GM21390 (cell line): ENCODE results near the gene CCNY.

Experiments
- ATAC-seq: cut with Tn5 transposase; IDR thresholded peaks from one replicate; pipeline ENCODE4 v1.9.1; 2021; ENCODE audit not compliant: unreplicated experiment

CCNY gene

DNA sequence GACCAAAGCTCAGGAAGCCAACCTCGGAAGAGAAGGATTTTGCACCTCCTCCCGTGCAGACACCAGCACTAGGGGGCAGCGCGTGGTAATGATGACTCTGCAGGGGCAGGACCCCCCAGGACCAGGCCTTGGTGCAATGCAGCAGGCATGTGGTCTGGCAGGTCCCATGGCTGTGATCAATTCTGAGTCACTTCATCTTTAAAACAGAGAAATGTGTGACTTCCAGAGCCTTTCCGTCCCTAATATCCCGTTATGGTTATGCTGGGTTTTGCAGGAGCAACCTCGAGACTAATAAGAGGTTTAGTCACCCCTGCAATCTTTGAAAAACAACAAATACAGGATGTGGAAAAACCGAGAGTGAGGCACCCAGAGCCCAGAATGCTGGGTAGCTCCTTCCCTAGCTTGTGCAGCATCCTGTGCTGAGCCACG lies 238.6 kb downstream of the CCNY start:
- ATAC-seq, result no peak

DNA sequence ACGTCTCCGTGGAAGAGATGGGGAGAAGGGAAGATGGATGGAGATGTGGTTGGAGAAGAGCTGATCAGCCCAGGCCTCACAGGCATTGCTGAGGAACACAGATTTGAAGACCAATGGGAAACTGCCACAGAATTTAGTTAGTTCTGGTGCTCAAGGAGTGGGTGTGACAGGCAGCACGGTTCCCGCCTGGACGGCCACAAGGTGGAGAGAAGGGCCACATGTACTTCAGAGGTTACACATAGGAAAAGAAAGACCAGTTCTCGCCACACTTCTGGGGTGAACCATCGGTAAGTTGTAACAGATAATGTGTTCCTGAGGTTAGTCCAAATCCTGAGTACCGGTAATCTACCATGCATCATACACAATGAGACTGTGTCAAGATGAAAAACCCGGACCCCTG lies 239.3 kb downstream of the CCNY start:
- no peak for ATAC-seq

DNA sequence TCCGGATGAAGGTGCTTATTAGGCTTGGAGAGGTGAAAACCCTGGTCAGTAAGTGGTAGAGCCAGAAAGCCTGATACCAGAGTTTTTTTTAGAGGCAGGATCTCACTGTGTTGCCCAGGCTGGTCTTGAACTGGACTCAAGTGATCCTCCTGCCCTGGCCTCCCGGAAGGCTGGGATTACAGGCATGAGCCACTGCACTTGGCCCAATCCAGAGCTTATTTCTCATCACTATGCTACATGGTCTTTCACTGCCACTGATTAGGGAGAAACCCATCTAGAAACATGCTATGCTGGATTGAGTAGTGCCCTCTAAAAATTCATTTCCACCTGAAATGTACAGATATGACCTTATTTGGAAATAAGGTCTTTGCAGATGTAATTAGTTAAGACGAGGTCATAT lies 240.4 kb downstream of the CCNY start:
- no peak for ATAC-seq

DNA sequence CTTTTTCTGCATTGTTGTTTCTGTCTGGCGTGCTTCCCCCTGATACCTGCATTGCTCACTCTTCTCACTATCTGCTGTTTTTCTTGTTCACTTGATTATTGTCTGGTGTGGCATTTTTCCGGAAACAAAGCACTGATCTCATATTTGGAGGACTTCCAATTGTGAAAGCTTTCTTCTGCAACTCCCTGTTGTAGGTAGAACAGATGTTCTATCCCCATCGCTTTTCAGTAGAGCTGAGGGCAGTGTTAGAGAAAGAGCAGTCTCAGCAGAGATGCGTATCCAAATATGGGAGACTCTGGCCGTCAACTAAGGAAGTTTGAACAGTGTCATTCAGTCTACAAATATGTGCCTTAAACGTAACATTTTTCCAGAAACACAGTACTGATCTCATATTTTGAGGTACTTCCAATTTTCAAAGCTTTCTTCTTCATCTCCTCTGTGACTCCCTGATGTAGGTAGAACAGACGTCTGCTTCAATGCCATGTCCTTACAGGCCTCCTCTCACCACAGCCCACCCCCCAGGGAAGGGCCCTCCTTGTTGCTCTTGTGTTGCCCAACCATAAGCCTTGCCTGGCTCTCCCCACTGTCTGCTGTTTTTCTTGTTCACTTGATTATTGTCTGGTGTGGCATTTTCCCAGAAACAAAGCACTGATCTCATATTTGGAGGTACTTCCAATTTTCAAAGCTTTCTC lies 241.8 kb downstream of the CCNY start:
- ATAC-seq, result no peak

DNA sequence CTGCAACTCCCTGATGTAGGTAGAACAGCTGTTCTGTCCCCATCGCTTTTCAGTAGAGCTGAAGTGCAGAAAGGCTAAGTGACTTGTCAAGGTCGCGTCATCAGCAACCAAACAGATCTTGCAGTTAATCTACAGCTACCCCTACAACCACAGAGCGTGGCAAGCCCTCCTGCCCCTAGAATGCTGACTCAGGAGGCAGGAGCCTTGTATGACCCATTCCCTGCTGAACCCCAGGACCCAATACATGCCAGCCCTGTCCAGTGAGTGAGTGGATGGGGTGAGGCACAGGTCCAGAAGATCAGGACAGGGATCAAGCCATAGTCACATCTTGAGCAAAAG lies 242.3 kb downstream of the CCNY start:
- ATAC-seq, result no peak

DNA sequence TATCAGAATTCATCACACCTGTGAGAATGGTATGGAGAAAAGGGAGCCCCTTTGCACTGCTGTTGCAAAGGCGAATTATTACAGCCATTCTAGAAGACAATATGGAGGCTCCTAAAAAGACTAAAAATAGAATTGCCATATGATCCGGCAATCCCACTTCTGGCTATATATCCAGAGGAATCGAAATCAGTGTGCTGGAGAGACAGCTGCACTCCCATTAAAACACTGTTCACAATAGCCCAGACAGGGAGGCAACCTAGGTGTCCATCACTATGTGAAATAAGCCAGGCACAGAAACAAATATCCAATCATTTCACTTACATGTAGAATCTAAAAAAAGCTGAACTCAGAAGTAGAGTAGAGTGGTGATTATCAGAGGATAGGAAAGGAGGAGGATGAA lies 242.8 kb downstream of the CCNY start:
- no peak for ATAC-seq

DNA sequence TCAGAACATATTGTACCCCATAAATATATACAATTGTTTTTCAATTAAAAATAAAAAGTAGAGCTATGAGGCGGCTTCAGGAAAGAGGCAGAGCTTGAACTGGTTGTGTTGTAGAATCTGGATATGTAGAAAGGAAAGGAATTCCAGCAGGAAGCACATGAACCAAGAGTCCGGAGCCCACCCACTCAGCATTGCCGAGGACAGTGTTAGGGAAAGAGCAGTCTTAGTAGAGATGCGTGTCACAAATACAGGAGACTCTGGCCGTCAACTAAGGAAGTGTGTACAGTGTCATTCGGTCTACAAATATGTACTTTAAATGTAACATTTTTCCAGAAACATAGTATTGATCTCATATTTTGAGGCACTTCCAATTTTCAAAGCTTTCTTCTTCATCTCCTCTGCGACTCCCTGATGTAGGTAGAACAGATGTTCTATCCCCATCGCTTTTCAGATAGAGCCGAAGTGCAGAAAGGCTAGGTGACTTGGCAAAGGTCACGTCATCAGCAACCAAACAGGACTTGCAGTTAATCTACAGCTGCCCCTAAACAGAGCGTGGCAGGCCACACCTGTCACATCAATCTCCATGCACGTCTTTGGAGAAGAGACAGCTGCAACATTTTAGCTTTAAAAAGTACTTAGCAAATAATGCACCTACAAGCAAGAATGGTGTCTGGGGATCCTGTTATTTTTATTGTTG lies 243.6 kb downstream of the CCNY start:
- ATAC-seq, result no peak

DNA sequence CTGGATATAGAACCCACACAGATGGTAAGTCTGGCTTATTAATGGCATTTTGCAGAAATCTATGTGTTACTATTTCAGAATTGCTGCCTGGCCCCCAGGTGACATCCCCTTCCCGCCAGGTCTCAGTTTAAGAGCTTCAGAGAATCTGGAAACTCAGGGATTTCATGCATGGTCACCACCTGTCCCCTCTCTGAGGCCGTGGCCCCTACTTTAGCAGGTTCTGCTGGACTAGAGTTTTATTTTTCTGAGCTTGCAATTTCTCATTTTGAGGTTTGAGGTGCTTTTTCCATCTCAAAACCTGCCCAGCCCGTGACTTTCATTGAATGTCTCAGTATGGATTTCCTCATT lies 244.1 kb downstream of the CCNY start:
- no peak for ATAC-seq

DNA sequence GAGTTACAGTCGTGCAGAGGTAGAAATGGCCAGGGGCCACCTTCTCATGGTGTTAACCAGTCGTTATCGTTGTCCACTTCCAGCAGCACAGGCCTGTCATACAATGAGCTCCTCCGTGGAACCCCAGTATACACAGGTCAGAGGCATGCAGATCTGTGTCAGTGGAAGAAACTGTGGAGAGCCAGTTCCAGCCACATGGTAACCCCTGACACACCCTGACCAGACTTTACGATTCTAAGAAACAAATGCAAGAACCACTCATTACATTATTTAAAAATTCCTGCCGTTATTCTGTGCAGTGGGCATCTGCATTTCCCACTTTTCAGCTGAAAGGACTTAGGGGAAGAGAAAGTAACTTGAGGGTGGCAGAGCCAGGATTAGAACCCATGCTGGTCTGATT lies 245.3 kb downstream of the CCNY start:
- ATAC-seq, result no peak

DNA sequence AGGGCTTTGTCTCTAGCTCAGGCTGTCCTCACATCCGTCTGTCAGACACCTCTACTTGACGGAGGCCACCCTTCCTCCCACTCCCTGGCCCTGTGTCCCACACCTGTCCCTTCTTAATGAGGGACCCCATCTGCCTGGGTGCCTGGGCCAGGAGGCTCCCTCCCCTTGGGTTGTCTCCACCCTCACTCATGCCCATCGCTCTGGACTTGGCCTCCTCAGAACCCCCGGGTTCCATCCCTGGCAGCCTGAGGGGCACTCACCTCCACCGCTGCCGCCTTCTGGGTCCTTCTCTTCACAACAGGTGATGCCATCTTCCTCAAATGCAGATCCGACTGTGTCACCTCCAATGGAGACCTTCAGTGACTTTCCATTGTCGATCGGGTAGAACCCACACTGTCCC lies 248.6 kb downstream of the CCNY start:
- no peak for ATAC-seq

DNA sequence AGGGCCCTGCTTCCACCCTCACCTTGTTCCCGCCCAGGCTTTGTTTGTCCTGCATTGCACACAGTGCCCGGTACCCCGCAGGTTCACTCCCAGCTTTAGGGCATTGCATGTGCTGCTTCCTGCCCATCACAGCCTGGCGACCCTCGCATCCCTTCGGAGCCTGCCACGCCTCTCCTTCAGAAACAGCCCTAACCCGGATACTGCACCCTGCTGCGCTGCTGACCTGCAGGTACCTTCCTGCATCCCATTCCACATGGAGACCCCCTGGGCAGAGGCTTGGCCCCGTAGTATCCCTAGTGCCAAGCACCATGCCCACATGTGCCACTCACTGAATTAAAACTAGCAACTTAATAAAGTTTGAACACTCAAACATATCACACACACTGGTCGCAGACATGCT lies 249.0 kb downstream of the CCNY start:
- ATAC-seq, result no peak

DNA sequence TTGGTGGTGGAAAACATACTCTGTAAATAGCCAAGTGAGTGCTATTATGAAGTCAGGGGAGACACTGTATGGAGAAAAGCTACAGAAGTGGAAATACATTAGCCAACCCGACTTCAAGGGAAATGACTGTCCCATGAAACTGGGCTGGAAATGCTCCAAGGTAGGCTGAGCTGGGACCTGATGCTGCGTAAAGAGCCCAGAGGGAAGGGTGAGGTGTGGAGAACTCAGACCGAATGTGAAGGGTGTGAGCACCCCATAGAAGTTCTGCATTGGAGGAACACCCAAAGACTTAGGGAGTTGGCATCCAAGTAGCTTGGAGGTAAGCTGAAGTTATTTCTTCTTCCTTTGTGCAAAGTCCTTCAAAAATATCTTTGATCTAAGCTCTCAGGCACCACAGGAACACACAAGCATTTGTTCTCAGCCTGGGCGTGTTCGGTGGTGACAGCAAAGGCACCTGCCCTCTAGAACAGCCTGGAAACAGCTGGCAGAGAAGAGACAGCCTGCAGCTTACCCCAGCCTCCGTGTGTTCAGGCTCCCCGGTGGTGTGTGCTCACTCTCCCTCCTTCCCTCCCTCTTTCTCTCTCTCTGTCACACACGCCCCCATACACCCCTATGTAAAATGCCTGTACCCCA lies 249.7 kb downstream of the CCNY start:
- ATAC-seq, result no peak

DNA sequence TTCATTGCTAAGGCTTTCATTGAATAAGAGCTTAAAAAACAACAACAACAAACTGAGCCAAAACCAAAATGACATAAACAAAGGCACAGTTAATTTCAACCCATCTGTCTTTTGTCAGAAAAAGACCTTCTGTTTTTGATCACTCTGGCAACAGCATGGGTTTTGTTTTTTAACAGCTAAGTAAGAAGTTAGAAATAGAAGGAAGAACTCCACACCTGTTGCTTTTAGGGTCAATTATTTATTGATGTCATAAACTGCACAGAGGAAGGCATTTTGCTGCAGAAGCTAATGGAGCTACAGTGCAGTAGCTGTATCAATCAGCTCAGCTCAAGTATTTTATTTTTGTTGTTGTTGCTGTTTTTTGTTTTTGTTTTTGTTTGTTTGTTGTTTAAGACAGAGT lies 252.5 kb downstream of the CCNY start:
- no peak for ATAC-seq

DNA sequence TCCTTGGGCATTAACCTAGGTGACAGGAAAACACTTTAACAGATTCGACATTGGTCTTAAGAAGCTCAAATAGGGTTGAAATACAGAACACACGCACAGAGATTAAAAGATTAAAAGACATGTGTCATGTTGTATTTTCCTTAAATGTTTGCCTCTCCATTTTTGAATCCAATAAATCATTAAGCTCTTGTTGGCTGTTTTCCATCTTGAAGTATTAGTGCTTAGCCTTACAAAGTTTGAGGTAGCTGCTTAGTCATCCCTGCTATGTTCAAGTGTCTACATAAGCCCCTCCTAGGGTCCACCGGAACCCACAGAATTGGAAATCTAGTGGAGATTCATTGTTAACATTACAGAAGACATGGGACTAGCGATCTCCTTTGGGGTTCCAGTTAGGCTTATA lies 256.1 kb downstream of the CCNY start:
- ATAC-seq, result no peak

DNA sequence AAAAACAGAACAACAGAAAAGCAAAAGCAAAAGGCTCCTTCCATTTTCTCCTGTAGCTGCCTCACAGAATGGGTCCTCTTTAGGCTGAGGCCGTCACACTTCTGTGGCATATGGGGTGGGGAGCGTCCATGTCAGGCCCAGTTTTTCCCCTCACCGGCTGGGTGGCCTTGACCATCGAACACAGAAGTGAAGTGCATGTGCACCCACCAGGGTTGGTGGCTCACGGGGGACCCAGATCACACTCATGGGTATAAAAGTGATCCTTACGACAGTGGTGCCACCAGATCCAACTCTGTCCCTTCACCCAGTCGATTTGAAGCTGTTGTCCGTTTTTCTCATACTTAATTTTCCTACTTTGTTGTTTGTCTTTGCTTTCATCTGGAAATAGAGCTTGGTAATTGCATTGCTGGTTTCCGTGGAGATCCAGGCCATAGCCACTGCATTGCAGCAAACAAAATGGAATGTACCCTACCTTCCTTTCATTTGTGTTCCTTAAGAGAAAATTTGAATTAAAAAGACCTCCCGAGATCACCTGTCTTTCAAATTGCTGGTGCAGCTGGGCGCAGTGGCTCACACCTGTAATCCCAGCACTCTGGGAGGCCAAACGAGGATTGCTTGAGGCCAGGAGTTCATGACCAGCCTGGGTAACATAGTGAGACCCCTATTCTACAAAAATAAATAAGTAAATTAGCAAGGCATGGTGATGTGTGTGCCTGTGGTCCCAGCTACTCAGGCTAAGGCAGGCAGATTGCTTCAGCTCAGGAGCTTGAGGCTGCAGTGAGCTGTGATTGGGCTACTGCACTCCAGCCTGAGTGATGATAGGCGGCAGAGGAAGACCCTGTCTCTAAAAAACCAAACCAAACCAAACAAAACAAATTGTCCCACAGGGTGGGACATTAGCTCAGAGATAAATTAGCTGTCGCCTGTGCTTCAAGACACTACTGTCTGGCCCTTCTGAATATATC lies 258.1 kb downstream of the CCNY start:
- no peak for ATAC-seq

DNA sequence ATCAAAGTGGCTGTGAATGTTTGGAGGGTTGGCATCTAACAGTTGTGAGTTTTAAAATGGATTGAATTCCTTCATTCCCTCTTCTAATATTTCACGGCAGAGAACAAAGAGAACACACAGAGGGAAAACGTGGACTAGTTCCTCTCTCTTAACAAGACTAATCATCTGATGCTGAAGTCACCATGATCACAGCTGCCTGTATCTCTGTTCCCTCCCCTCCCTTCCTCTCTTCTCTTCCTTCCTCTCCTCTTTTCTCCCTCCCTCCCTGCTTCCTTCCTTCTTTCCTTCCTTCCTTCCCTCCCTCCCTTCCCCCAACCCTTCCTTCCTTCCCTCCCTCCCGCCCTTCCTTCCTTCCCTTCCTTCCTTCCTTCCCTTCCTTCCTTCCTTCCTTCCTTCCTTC lies 258.8 kb downstream of the CCNY start:
- no peak for ATAC-seq

DNA sequence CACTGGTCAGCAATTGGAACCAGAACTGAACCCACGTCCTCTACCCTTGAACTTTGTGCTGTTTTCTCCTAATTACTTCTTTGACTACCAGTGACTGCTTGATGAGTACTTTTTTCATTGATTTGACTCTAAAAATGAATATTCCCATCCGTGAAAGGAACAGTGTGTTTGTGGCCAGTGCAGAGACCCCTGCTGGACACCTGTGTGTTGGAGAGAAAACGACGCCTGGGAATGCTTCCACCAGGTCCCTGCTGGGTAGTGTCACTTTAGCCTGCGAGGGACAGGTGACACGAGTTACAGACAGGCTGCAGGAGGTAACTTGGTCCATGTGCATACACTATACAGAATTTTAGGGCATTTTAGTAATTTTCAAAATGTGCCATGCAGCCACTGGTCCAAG lies 262.1 kb downstream of the CCNY start:
- no peak for ATAC-seq

DNA sequence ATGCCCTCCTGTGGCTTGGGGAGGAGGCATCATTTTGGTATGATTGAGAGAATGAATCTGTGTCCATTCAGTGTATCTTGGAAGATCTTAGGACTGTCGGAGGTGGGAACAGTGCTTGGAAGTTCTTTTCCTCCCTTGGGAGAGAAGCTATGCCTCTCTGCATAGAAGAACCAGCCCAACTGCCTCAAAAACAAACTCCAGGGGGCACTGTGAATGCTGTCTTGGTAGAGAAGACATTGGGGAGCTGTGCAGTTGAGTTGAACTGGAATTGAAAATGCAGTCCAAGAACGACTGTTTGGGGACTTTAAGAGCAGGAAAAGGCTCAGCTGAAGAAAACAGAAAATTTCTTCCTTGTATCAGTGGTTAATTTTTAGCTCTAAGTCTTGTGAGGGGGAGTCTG lies 263.9 kb downstream of the CCNY start:
- no peak for ATAC-seq

DNA sequence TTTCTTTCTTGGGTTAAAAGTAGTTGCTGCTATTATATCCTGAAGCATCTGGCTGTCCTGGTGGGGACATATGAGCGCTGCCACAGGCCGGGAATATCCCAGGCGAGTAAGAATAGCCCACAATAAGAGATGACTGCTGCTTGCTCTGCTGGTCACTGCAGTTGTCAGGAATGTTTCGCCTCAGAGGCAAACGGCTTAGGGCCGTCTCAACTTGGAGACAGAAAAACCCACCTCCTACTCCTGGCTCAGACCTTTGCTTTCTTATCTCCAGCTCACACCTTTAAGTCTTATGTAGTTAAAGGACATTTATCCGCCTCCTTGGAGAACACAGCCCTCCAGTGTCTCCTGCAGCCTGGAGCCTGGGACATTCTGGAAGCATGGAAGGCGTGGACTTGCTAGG lies 268.9 kb downstream of the CCNY start, which contains the start of gene GJD4:
Gene GJD4 (plus strand): TSS at position 151 of the 400 bp plus-strand sequence. CDS start 227 bp downstream, at position 378.
- no peak for ATAC-seq

DNA sequence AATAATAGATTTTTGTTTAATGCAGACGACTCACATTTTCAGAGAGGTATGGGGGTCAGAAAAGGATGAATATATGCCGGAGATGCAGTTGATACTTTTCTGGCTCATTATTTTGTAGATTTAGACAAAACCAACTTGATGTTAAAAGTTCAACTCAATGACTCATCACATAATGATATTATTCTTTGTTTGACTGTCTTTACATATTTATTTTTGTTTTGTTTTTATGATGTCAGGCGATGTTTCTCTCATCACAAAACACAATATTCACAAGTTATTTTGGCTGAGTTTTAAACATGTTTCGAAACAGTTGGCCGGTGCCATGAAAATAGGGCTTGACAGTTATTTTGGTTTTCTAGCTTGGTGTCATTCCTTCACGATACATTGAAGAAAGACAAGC lies 270.1 kb downstream of the CCNY start:
- no peak for ATAC-seq
